KG1 (cell line): ENCODE results near the gene TRIB2.

Source experiments
- DNase-seq: peaks from one replicate; lab custom pipeline; 2025; lab: John Stamatoyannopoulos, UW

The TRIB2 gene

DNA sequence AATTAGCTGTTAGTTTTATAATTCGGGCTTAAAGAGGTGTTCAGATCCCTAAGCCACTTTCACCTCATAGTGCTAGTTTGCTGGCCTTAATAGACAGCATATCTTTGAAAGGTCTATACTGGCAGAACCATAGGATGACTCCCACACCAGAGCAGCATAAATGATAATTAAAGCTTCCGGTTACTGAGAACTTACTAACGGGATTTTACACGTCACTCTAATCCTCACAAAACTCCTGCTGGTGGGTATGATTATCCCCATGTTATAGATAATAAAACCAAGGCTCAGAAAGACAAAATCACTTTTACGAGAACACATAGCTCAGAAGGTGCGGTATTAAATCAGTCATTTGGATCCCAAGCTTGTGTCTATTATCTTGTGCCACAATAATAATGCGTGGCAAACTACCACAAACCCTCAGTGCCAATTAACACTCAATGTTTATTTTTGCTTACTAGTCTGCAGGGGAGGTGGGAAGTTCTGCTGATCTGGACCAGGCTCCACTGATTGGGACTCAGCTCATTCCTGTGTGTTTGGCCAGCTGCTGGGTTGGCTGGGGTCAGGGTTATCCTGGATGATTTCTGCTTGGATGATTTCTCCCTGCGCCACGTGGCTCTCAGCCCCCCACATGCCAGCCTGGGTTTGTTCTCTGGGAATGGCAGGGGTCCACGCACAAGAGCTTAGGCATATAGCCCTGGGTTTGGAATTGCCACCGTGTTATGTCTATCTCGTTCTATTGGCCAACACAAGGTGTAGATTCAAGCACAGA lies 62.3 kb downstream of the TRIB2 start:
- no peak for DNase-seq

DNA sequence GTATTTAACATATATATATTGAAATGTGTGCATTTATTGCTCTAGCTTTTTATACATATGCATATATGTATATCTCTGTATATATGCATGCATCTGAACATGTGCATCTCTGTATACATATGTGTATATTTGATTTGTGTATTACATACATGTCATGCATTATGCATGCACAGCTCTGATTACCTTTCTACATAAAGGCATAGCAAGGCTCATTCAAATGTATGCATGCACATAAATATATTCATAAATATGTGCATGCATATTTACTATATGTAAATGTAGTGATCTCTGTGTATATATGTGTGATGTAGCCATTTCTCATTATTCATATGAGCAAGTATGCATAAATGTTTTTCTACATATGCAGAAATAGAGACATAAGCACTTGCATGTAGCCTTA lies 64.6 kb downstream of the TRIB2 start:
- DNase-seq: no peak

GRCh38 chr2:12787891-12788801 lies 71.4 kb downstream of the TRIB2 start:
- DNase-seq: no peak

DNA sequence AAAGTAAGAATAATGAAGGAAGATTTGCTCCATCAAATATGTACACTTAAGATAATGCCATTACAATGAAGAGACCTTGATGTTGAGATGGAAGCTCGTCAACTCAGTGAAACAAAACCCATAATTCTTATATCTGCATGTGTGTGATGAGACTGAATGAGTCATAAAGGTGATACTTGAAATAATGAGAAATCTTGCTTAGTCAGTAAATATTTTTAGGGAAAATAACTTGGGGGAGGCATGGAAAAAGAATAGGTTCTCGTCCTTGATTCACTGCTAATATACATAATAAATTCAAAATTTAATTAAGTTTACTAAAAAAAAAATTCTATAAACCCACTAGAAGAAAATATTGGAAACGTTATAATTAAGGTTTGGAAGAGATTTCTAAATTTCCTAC lies 75.2 kb downstream of the TRIB2 start:
- no peak for DNase-seq
